HepG2 (cell line): ENCODE results near the gene TUBG2. TPM values are rescaled to one million over a fixed set of nuclear protein-coding genes. Genes with fewer than 3 reads are reported as not detected.

Experiments
- DMAP1 ChIP-seq: IDR thresholded peaks from 2 replicates; pipeline ENCODE4 v1.6.1; 2016
- ETV6 ChIP-seq: sonication (generic); formaldehyde crosslinking; conservative IDR thresholded peaks from 2 replicates; pipeline ENCODE4 v1.4.0; 2020; ENCODE audit warnings: missing genetic modification reagents
- NCOA1 ChIP-seq: sonication (generic); formaldehyde crosslinking; IDR thresholded peaks from 2 replicates; pipeline ENCODE4 v1.9.0; 2021; ENCODE audit warnings: missing genetic modification reagents
- NPAS2 ChIP-seq: sonication (generic); formaldehyde crosslinking; IDR thresholded peaks from 2 replicates; pipeline ENCODE4 v1.8.0; 2022; ENCODE audit warnings: mild to moderate bottlenecking, missing genetic modification reagents, borderline replicate concordance
- SALL2 ChIP-seq: sonication (generic); formaldehyde crosslinking; IDR thresholded peaks from 2 replicates; pipeline ENCODE4 v1.8.1; 2023; ENCODE audit warnings: mild to moderate bottlenecking, missing genetic modification reagents, inconsistent platforms
- ZFP36 ChIP-seq: fragments of 150-350 bp; IDR thresholded peaks from 2 replicates; pipeline ENCODE4 v1.6.1; 2018; ENCODE audit warnings: borderline replicate concordance, low read length, low read depth; ENCODE audit not compliant: partially characterized antibody
- ZNF160 ChIP-seq: sonication (generic); formaldehyde crosslinking; IDR thresholded peaks from 2 replicates; pipeline ENCODE4 v1.8.0; 2022; ENCODE audit warnings: mild to moderate bottlenecking, inconsistent platforms, missing genetic modification reagents
- ZNF224 ChIP-seq: sonication (generic); formaldehyde crosslinking; IDR thresholded peaks from 2 replicates; pipeline ENCODE4 v1.5.0; 2020; ENCODE audit warnings: mild to moderate bottlenecking, missing genetic modification reagents
- ZNF274 ChIP-seq: sonication (generic); formaldehyde crosslinking; IDR thresholded peaks from 2 replicates; pipeline ENCODE4 v1.5.1; 2020; ENCODE audit warnings: mild to moderate bottlenecking, missing genetic modification reagents
- ZNF547 ChIP-seq: sonication (generic); formaldehyde crosslinking; IDR thresholded peaks from 2 replicates; pipeline ENCODE4 v1.5.1; 2020; ENCODE audit warnings: mild to moderate bottlenecking, missing genetic modification reagents
- ZNF563 ChIP-seq: sonication (generic); formaldehyde crosslinking; IDR thresholded peaks from 2 replicates; pipeline ENCODE4 v1.8.0; 2022; ENCODE audit warnings: mild to moderate bottlenecking, moderate library complexity, missing genetic modification reagents
- polyA plus RNA-seq, 8 experiments: library from polyadenylated mRNA; depleted of rRNA in 3 of 8; stranded (reverse) in 7 of 8; unstranded in 1 of 8; fragments of >200 nt; fragmentation: Illumina TruSeq in 4 of 8; extraction: Trizol in 4 of 8; gene quantifications; 2 replicates each; pipeline versions ENCODE4 v1.2.1 to v1.2.3, GENCODE V29; 2011 to 2016; ENCODE audit warnings: low read depth in 4 of 8, missing spikeins in 1 of 8, mixed read lengths in 1 of 8; ENCODE audit not compliant: insufficient read depth in 1 of 8
- total RNA-seq, 5 experiments: library from RNA; depleted of rRNA; stranded (reverse); fragments of >200 nt; fragmentation: Illumina TruSeq; extraction: Trizol; gene quantifications; 2 replicates each; pipeline ENCODE4 v1.2.3, GENCODE V29; 2016; ENCODE audit warnings: low read depth in 1 of 5
- TF ChIP-seq, protein P1 (sequence below): sonication (generic); formaldehyde crosslinking; IDR thresholded peaks from 2 replicates; pipeline ENCODE4 v1.4.0; 2020; ENCODE audit warnings: missing genetic modification reagents, mild to moderate bottlenecking, borderline replicate concordance
- TF ChIP-seq, protein P2 (sequence below): sonication (generic); formaldehyde crosslinking; IDR thresholded peaks from 2 replicates; pipeline ENCODE4 v1.5.0; 2020; ENCODE audit warnings: mild to moderate bottlenecking, missing genetic modification reagents
- TF ChIP-seq, protein P3 (sequence below): sonication (generic); formaldehyde crosslinking; IDR thresholded peaks from 2 replicates; pipeline ENCODE4 v1.4.0; 2020; ENCODE audit warnings: mild to moderate bottlenecking, missing genetic modification reagents
- TF ChIP-seq, protein P4 (sequence below): sonication (generic); formaldehyde crosslinking; IDR thresholded peaks from 2 replicates; pipeline ENCODE4 v1.5.0; 2020; ENCODE audit warnings: missing genetic modification reagents, mild to moderate bottlenecking, borderline replicate concordance
- TF ChIP-seq, protein P5 (sequence below): sonication (generic); formaldehyde crosslinking; IDR thresholded peaks from 2 replicates; pipeline ENCODE4 v1.5.1; 2020; ENCODE audit warnings: mild to moderate bottlenecking, missing genetic modification reagents, moderate library complexity

TUBG2 gene
- total and polyA plus RNA-seq, 2 of the 13 experiments (the other 11 are each of a cell fraction or from before 2014, with no cell fraction given), result 16.0 to 42.3 TPM

DNA sequence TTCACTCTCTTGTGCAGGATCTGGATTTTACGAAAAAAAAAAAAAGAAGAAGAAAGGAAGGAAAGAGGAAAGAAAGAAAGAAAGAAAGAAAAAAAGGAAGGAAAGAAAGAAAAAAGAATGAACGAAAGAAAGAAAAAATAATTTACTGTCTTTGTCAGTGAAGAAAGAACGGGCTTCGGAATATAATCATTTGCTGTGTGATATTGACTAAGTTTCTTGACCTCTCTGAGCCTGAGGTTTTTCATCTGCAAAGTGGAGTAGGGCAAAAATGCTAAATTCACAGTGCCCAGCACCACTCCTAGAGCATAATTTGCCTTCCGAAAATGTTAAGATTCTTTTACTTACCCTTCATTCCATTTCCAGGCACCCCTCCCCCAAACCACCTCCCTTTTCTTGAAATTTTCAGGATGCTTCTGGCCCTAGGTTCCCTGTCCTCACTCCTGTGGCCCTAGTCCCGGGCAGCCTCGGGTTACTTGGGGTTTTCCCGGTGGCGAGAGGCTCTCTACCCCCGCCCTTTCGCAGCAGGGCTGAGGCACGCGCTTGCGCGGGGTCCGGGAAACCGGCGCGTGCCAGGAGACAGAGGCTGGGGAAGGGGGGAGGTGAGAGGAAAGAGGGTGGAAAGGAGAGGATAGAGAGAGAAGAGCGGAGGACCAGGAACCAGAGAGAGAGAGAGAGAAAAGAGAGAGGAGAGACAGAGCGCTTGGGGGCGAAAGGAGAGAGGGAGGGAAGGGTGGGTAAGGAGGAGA lies 23.1 kb downstream of the TUBG2 start, which contains the start of gene CNTNAP1 (continued):
- TF ChIP-seq NPAS2 (CRISPR knock-in tag), result no peak
- TF ChIP-seq, protein P1, sequence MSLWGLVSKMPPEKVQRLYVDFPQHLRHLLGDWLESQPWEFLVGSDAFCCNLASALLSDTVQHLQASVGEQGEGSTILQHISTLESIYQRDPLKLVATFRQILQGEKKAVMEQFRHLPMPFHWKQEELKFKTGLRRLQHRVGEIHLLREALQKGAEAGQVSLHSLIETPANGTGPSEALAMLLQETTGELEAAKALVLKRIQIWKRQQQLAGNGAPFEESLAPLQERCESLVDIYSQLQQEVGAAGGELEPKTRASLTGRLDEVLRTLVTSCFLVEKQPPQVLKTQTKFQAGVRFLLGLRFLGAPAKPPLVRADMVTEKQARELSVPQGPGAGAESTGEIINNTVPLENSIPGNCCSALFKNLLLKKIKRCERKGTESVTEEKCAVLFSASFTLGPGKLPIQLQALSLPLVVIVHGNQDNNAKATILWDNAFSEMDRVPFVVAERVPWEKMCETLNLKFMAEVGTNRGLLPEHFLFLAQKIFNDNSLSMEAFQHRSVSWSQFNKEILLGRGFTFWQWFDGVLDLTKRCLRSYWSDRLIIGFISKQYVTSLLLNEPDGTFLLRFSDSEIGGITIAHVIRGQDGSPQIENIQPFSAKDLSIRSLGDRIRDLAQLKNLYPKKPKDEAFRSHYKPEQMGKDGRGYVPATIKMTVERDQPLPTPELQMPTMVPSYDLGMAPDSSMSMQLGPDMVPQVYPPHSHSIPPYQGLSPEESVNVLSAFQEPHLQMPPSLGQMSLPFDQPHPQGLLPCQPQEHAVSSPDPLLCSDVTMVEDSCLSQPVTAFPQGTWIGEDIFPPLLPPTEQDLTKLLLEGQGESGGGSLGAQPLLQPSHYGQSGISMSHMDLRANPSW (CRISPR knock-in tag), result 0 out of 2 replicates have a peak, but pooled peaks have one; percentile 42
- TF ChIP-seq, protein P2, sequence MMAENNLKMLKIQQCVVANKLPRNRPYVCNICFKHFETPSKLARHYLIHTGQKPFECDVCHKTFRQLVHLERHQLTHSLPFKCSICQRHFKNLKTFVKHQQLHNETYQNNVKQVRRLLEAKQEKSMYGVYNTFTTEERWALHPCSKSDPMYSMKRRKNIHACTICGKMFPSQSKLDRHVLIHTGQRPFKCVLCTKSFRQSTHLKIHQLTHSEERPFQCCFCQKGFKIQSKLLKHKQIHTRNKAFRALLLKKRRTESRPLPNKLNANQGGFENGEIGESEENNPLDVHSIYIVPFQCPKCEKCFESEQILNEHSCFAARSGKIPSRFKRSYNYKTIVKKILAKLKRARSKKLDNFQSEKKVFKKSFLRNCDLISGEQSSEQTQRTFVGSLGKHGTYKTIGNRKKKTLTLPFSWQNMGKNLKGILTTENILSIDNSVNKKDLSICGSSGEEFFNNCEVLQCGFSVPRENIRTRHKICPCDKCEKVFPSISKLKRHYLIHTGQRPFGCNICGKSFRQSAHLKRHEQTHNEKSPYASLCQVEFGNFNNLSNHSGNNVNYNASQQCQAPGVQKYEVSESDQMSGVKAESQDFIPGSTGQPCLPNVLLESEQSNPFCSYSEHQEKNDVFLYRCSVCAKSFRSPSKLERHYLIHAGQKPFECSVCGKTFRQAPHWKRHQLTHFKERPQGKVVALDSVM (CRISPR knock-in tag), result peak; percentile 66; the same call in 1 of the 2 replicates
- peak; percentile 37; the same call in 1 of the 2 replicates for TF ChIP-seq NCOA1 (CRISPR knock-in tag)
- no peak for TF ChIP-seq ETV6 (CRISPR knock-in tag)
- TF ChIP-seq ZNF547, result peak; percentile 67; the same call in 1 of the 2 replicates
- TF ChIP-seq ZNF274 (CRISPR knock-in tag), result peak; percentile 38; the same call in 1 of the 2 replicates
- peak; percentile 62 for TF ChIP-seq ZFP36
- 0 out of 2 replicates have a peak, but pooled peaks have one; percentile 13 for TF ChIP-seq ZNF224 (CRISPR knock-in tag)
- TF ChIP-seq, protein P3, sequence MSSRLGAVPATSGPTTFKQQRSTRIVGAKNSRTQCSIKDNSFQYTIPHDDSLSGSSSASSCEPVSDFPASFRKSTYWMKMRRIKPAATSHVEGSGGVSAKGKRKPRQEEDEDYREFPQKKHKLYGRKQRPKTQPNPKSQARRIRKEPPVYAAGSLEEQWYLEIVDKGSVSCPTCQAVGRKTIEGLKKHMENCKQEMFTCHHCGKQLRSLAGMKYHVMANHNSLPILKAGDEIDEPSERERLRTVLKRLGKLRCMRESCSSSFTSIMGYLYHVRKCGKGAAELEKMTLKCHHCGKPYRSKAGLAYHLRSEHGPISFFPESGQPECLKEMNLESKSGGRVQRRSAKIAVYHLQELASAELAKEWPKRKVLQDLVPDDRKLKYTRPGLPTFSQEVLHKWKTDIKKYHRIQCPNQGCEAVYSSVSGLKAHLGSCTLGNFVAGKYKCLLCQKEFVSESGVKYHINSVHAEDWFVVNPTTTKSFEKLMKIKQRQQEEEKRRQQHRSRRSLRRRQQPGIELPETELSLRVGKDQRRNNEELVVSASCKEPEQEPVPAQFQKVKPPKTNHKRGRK (CRISPR knock-in tag), result peak; percentile 27
- TF ChIP-seq DMAP1 (CRISPR knock-in tag), result peak; percentile 58; the same call in 1 of the 2 replicates
- TF ChIP-seq, protein P4, sequence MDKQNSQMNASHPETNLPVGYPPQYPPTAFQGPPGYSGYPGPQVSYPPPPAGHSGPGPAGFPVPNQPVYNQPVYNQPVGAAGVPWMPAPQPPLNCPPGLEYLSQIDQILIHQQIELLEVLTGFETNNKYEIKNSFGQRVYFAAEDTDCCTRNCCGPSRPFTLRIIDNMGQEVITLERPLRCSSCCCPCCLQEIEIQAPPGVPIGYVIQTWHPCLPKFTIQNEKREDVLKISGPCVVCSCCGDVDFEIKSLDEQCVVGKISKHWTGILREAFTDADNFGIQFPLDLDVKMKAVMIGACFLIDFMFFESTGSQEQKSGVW (CRISPR knock-in tag), result no peak
- TF ChIP-seq, protein P5, sequence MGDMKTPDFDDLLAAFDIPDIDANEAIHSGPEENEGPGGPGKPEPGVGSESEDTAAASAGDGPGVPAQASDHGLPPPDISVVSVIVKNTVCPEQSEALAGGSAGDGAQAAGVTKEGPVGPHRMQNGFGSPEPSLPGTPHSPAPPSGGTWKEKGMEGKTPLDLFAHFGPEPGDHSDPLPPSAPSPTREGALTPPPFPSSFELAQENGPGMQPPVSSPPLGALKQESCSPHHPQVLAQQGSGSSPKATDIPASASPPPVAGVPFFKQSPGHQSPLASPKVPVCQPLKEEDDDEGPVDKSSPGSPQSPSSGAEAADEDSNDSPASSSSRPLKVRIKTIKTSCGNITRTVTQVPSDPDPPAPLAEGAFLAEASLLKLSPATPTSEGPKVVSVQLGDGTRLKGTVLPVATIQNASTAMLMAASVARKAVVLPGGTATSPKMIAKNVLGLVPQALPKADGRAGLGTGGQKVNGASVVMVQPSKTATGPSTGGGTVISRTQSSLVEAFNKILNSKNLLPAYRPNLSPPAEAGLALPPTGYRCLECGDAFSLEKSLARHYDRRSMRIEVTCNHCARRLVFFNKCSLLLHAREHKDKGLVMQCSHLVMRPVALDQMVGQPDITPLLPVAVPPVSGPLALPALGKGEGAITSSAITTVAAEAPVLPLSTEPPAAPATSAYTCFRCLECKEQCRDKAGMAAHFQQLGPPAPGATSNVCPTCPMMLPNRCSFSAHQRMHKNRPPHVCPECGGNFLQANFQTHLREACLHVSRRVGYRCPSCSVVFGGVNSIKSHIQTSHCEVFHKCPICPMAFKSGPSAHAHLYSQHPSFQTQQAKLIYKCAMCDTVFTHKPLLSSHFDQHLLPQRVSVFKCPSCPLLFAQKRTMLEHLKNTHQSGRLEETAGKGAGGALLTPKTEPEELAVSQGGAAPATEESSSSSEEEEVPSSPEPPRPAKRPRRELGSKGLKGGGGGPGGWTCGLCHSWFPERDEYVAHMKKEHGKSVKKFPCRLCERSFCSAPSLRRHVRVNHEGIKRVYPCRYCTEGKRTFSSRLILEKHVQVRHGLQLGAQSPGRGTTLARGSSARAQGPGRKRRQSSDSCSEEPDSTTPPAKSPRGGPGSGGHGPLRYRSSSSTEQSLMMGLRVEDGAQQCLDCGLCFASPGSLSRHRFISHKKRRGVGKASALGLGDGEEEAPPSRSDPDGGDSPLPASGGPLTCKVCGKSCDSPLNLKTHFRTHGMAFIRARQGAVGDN (CRISPR knock-in tag), result peak; percentile 88
- TF ChIP-seq SALL2 (CRISPR knock-in tag), result 0 out of 2 replicates have a peak, but pooled peaks have one; percentile 73
- peak; percentile 13; the same call in 1 of the 2 replicates for TF ChIP-seq ZNF160 (CRISPR knock-in tag)
- 0 out of 2 replicates have a peak, but pooled peaks have one; percentile 79 for TF ChIP-seq ZNF563 (CRISPR knock-in tag)
